ENCODE data around the gene PTGFRN. TPM values are rescaled to one million over a fixed set of nuclear protein-coding genes. Genes with fewer than 3 reads are reported as not detected.

Gene PTGFRN
- total and polyA plus RNA-seq, 12 donors = 21.2 to 318 (median 170) TPM

GRCh38 chr1:117007719-117008013 lies 98.0 kb downstream of the PTGFRN start:
- peaks cover 0 to 60% (median 0%) of the 10 kb centered on the region in 9 donors for H3K4me1 ChIP-seq
- H3K36me3 ChIP-seq = no peaks in the 10 kb centered on the region
- intact Hi-C loops (cut with DNase I) = no loop called here
- ATAC-seq (no peak), DNase-seq (no peak)
- no peak overlapping the region for H3K4me3 ChIP-seq
- 96 to 97% methylated on average over 2 of the region's 2 CpGs for WGBS, 2 donors
- no peaks in the 10 kb centered on the region for H3K9me3 ChIP-seq
- TF ChIP-seq CTCF (IDR thresholded peaks at IDR 0.05) = no peak
- peak overlapping the region in 1 of 10 donors; percentile 7 for H3K27ac ChIP-seq
- H3K27me3 ChIP-seq = no peaks in the 10 kb centered on the region

- no peak for DNase-seq
- Histone ChIP-seq H3K4me1 (peaks cover 0 to 50% (median 0%) of the 10 kb centered on the region in 9 donors), H3K4me3 (no peak overlapping the region), H3K27me3 (no peaks in the 10 kb centered on the region), H3K36me3 (no peaks in the 10 kb centered on the region), H3K27ac (peak overlapping the region in 1 of 10 donors; percentile 46), H3K9me3 (no peaks in the 10 kb centered on the region)
- intact Hi-C loops (cut with DNase I) = no loop called here
- TF ChIP-seq CTCF (IDR thresholded peaks at IDR 0.05) = no peak
- no peak for ATAC-seq
- WGBS, 2 donors = 48 to 64% methylated on average over 2 of the region's 2 CpGs
These were observed 98.9 kb downstream of the PTGFRN start for GRCh38 chr1:117008656-117009055.

- Histone ChIP-seq H3K27me3 (no peaks in the 10 kb centered on the region), H3K4me3 (no peak overlapping the region), H3K4me1 (peaks cover 0 to 45% (median 0%) of the 10 kb centered on the region in 9 donors), H3K27ac (peak overlapping the region in 1 of 10 donors; percentile 46), H3K36me3 (no peaks in the 10 kb centered on the region), H3K9me3 (no peaks in the 10 kb centered on the region)
- 59 to 76% methylated on average over 3 of the region's 3 CpGs for WGBS, 2 donors
- DNase-seq (no peak), ATAC-seq (peak in 1 of 8 donors; percentile 45)
- intact Hi-C loops (cut with DNase I) = no loop called here
- TF ChIP-seq CTCF (IDR thresholded peaks at IDR 0.05) = no peak
These were observed 99.4 kb downstream of the PTGFRN start for GRCh38 chr1:117009132-117009531.

- intact Hi-C loops (cut with DNase I) = no loop called here
- Histone ChIP-seq H3K4me1 (peaks cover 0 to 33% (median 0%) of the 10 kb centered on the region in 9 donors), H3K9me3 (no peaks in the 10 kb centered on the region), H3K27me3 (no peaks in the 10 kb centered on the region), H3K4me3 (no peak overlapping the region), H3K36me3 (no peaks in the 10 kb centered on the region), H3K27ac (no peak overlapping the region)
- 95% methylated on average over 3 of the region's 3 CpGs for whole genome bisulfite sequencing, 2 donors
- no peak for TF ChIP-seq CTCF (IDR thresholded peaks at IDR 0.05)
- ATAC-seq = no peak
- no peak for DNase-seq
These were observed 100.7 kb downstream of the PTGFRN start for GRCh38 chr1:117010310-117010969.
